Measurements from ENCODE around the gene DAND5.
"Not testable (repeated sequence)": the region's sequence is repeated elsewhere in the genome, so short reads cannot be mapped to it uniquely, and the experiment has no call there.

Gene DAND5

GRCh38 chr19:12948612-12949362 is 20.6 kb upstream of the DAND5 start:
- Histone ChIP-seq H3K9ac (no peak overlapping the region), H3K27ac (no peak overlapping the region), H3K27me3 (ENCODE audit: insufficient read depth, low read depth) (no peaks in the 10 kb centered on the region), H4K20me1 (ENCODE audit: insufficient read depth) (no peaks in the 10 kb centered on the region), H2AFZ (ENCODE audit: low read depth) (no peak overlapping the region), H3K4me2 (no peak overlapping the region), H3K4me3 (IDR thresholded peaks at IDR 0.05; ENCODE audit: insufficient read depth, low read depth, low read length) (no peak overlapping the region), H3K4me1 (ENCODE audit: low read depth, poor library complexity, severe bottlenecking) (peaks cover 28% of the 10 kb centered on the region), H3K79me2 (ENCODE audit: insufficient read depth, low read depth) (peaks cover 20% of the 10 kb centered on the region), H3K36me3 (ENCODE audit: insufficient read depth) (peaks cover 5% of the 10 kb centered on the region; the same call in 1 of the 2 replicates)
- no peak for TF ChIP-seq CTCF (conservative IDR thresholded peaks at IDR 0.05; ENCODE audit: low read depth, low read length)

GRCh38 chr19:12949363-12950283 is 19.8 kb upstream of the DAND5 start:
- no peak overlapping the region for H3K4me3 ChIP-seq (IDR thresholded peaks at IDR 0.05; ENCODE audit: insufficient read depth, low read depth, low read length)
- H3K27ac ChIP-seq, result no peak overlapping the region
- peaks cover 20% of the 10 kb centered on the region for H3K79me2 ChIP-seq (ENCODE audit: insufficient read depth, low read depth)
- no peak overlapping the region for H3K9ac ChIP-seq
- no peak overlapping the region for H3K4me2 ChIP-seq
- 0 out of 2 replicates have a peak, but pooled peaks cover 5% of the 10 kb centered on the region for H3K36me3 ChIP-seq (ENCODE audit: insufficient read depth)
- H4K20me1 ChIP-seq (ENCODE audit: insufficient read depth), result no peaks in the 10 kb centered on the region
- H3K27me3 ChIP-seq (ENCODE audit: insufficient read depth, low read depth), result no peaks in the 10 kb centered on the region
- no peak for TF ChIP-seq CTCF (conservative IDR thresholded peaks at IDR 0.05; ENCODE audit: low read depth, low read length)
- H2AFZ ChIP-seq (ENCODE audit: low read depth), result no peak overlapping the region
- H3K4me1 ChIP-seq (ENCODE audit: low read depth, poor library complexity, severe bottlenecking), result peaks cover 22% of the 10 kb centered on the region

- not testable (repeated sequence) for H3K9ac ChIP-seq; H3K4me3 ChIP-seq (IDR thresholded peaks at IDR 0.05; ENCODE audit: insufficient read depth, low read depth, low read length); H3K36me3 ChIP-seq (ENCODE audit: insufficient read depth); H2AFZ ChIP-seq (ENCODE audit: low read depth); H4K20me1 ChIP-seq (ENCODE audit: insufficient read depth); H3K27me3 ChIP-seq (ENCODE audit: insufficient read depth, low read depth); H3K79me2 ChIP-seq (ENCODE audit: insufficient read depth, low read depth); H3K4me2 ChIP-seq; H3K27ac ChIP-seq
- peaks cover 12% of the 10 kb centered on the region for H3K4me1 ChIP-seq (ENCODE audit: low read depth, poor library complexity, severe bottlenecking)
Observed at GRCh38 chr19:12952050-12952449, 17.3 kb upstream of the DAND5 start.

- no peak overlapping the region for H3K27ac ChIP-seq
- no peaks in the 10 kb centered on the region for H4K20me1 ChIP-seq (ENCODE audit: insufficient read depth)
- peaks cover 3% of the 10 kb centered on the region for H3K79me2 ChIP-seq (ENCODE audit: insufficient read depth, low read depth)
- H3K4me1 ChIP-seq (ENCODE audit: low read depth, poor library complexity, severe bottlenecking), result peaks cover 6% of the 10 kb centered on the region
- H3K27me3 ChIP-seq (ENCODE audit: insufficient read depth, low read depth), result no peaks in the 10 kb centered on the region
- no peak overlapping the region for H3K9ac ChIP-seq
- H3K4me3 ChIP-seq (IDR thresholded peaks at IDR 0.05; ENCODE audit: insufficient read depth, low read depth, low read length), result no peak overlapping the region
- 0 out of 2 replicates have a peak, but pooled peaks cover 5% of the 10 kb centered on the region for H3K36me3 ChIP-seq (ENCODE audit: insufficient read depth)
- no peak overlapping the region for H3K4me2 ChIP-seq
- no peak for TF ChIP-seq CTCF (conservative IDR thresholded peaks at IDR 0.05; ENCODE audit: low read depth, low read length)
- no peak overlapping the region for H2AFZ ChIP-seq (ENCODE audit: low read depth)
Observed at GRCh38 chr19:12952488-12953137, 16.8 kb upstream of the DAND5 start.

Measured in KMS-11 (cell line).